Epithelial cell of proximal tubule (primary cell): ENCODE measurements around the gene FHIT. TPM values are rescaled to one million over a fixed set of nuclear protein-coding genes. Genes with fewer than 3 reads are reported as not detected.
A peak's percentile ranks its signal among the peaks of the same experiment; 100 is the strongest.

Source experiments
- DNase-seq: peaks from one replicate; pipeline ENCODE4 v3.0.0-alpha.2; 2011; ENCODE audit warnings: low read depth
- H3K4me3 ChIP-seq: 2 replicates; pipeline ENCODE4 v1.5.1; 2011; ENCODE audit warnings: low read depth, mild to moderate bottlenecking, low read length
- CTCF ChIP-seq: conservative IDR thresholded peaks from 2 replicates; pipeline ENCODE4 v1.5.1; 2012; ENCODE audit warnings: low read depth, mild to moderate bottlenecking, low read length
- total RNA-seq: library from RNA; depleted of rRNA; stranded (reverse); fragments of >200 nt; gene quantifications from 2 replicates; pipeline ENCODE4 v1.2.3, GENCODE V29; 2015

The FHIT gene
- total RNA-seq, 1 donor from 2014 or later = 3.7 TPM

GRCh38 chr3:60729056-60729455 is 522.2 kb downstream of the FHIT start:
- no peak for TF ChIP-seq CTCF

GRCh38 chr3:60728006-60728405 is 523.2 kb downstream of the FHIT start:
- DNase-seq = no peak
- H3K4me3 ChIP-seq = no peak overlapping the region
- no peak for TF ChIP-seq CTCF

More at GRCh38 chr3:60729056-60729455, 522.2 kb downstream of the FHIT start:
- H3K4me3 ChIP-seq = no peak overlapping the region
- no peak for DNase-seq

GRCh38 chr3:60720736-60721135 is 530.5 kb downstream of the FHIT start:
- H3K4me3 ChIP-seq = no peak overlapping the region
- TF ChIP-seq CTCF = no peak
- no peak for DNase-seq

GRCh38 chr3:60716573-60716972 is 534.7 kb downstream of the FHIT start:
- TF ChIP-seq CTCF = no peak
- DNase-seq = no peak
- no peak overlapping the region for H3K4me3 ChIP-seq

GRCh38 chr3:60708191-60708975 is 542.9 kb downstream of the FHIT start:
- no peak for TF ChIP-seq CTCF
- DNase-seq = peak; percentile 47
- no peak overlapping the region for H3K4me3 ChIP-seq

- H3K4me3 ChIP-seq = no peak overlapping the region
- TF ChIP-seq CTCF = no peak
- DNase-seq = no peak
Observed at GRCh38 chr3:60707452-60708020, 543.7 kb downstream of the FHIT start.
